Ascending aorta (tissue), 2 donors: ENCODE measurements around the gene FGF9. TPM values are rescaled to one million over a fixed set of nuclear protein-coding genes. Genes with fewer than 3 reads are reported as not detected.

Experiments used
- DNase-seq, 2 donors: peaks; one replicate each; pipeline ENCODE4 v3.0.0-alpha.2; 2019; ENCODE audit warnings: low spot score in 2 of 2
- H3K27ac ChIP-seq, 2 donors: fragments of 200-600 bp; sonication (generic); one replicate each; pipeline ENCODE4 v1.5.1; 2016 to 2017; ENCODE audit warnings: mild to moderate bottlenecking in 1 of 2
- H3K27me3 ChIP-seq: fragments of 200-600 bp; sonication (generic); one replicate; pipeline ENCODE4 v1.5.1; 2017
- H3K36me3 ChIP-seq, 2 donors: fragments of 200-600 bp; sonication (generic); one replicate each; pipeline ENCODE4 v1.5.1; 2016
- H3K4me1 ChIP-seq, 2 donors: fragments of 200-600 bp; sonication (generic); one replicate each; pipeline ENCODE4 v1.5.1; 2016 to 2017; ENCODE audit warnings: mild to moderate bottlenecking in 1 of 2
- H3K4me3 ChIP-seq, 2 donors: fragments of 200-600 bp; sonication (generic); one replicate each; pipeline ENCODE4 v1.5.1; 2016 to 2017; ENCODE audit warnings: mild to moderate bottlenecking in 1 of 2
- H3K9me3 ChIP-seq, 2 donors: fragments of 200-600 bp; sonication (generic); one replicate each; pipeline ENCODE4 v1.5.1; 2016
- intact Hi-C: fragments of 100-400 bp; cut with DNase I; formaldehyde crosslinking; loops from one replicate; pipeline ENCODE4 v1.15.1; 2023
- total RNA-seq: library from RNA; depleted of rRNA; stranded (reverse); fragments of >200 nt; gene quantifications from one replicate; pipeline ENCODE4 v1.1.0, GENCODE V29; 2016
- TF ChIP-seq, protein P1 (sequence below), 3 experiments: fragments of 200-600 bp in 2 of 3; fragments of 450-650 bp in 1 of 3; sonication (generic) in 2 of 3; IDR thresholded peaks; one replicate each; pipeline ENCODE4 v1.5.1; 2016 to 2019; ENCODE audit warnings: antibody characterized with exemption in 3 of 3, mild to moderate bottlenecking in 1 of 3, moderate library complexity in 1 of 3

Gene FGF9
- total RNA-seq, 1 donor from 2014 or later = not detected

- intact Hi-C loops = no loop called here
Observed at GRCh38 chr13:21661097-21661909, 9.6 kb upstream of the FGF9 start.

DNA sequence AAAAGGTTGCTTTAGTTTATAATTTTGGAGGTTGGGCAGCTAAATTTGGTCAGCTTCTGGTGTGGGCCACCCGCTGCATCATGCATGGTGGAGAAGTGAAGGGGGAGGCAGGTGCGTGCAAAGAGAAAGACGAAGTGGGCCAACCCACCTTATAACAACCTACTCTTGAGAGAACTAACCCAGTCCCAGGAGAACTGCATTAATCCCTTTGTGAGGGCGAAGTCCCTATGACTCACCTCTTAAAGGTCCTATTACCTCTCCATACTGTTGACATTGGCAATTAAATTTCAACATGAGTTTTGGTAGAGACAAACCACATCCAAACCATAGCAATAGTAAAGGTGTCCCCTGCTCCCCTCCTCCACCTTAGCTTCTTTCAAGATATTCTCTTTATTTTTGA, 7.7 kb upstream of the FGF9 start:
- DNase-seq = no peak
- Histone ChIP-seq H3K36me3 (no peaks in the 10 kb centered on the region), H3K27me3 (no peaks in the 10 kb centered on the region), H3K9me3 (no peaks in the 10 kb centered on the region), H3K4me1 (no peaks in the 10 kb centered on the region), H3K27ac (no peak overlapping the region), H3K4me3 (no peak overlapping the region)
- intact Hi-C loops = no loop called here
- TF ChIP-seq, protein P1, sequence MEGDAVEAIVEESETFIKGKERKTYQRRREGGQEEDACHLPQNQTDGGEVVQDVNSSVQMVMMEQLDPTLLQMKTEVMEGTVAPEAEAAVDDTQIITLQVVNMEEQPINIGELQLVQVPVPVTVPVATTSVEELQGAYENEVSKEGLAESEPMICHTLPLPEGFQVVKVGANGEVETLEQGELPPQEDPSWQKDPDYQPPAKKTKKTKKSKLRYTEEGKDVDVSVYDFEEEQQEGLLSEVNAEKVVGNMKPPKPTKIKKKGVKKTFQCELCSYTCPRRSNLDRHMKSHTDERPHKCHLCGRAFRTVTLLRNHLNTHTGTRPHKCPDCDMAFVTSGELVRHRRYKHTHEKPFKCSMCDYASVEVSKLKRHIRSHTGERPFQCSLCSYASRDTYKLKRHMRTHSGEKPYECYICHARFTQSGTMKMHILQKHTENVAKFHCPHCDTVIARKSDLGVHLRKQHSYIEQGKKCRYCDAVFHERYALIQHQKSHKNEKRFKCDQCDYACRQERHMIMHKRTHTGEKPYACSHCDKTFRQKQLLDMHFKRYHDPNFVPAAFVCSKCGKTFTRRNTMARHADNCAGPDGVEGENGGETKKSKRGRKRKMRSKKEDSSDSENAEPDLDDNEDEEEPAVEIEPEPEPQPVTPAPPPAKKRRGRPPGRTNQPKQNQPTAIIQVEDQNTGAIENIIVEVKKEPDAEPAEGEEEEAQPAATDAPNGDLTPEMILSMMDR (IDR thresholded peaks at IDR 0.05) = no peak

More at GRCh38 chr13:21661097-21661909, 9.6 kb upstream of the FGF9 start:
- Histone ChIP-seq H3K27me3 (no peaks in the 10 kb centered on the region), H3K4me3 (no peak overlapping the region), H3K36me3 (no peaks in the 10 kb centered on the region), H3K9me3 (no peaks in the 10 kb centered on the region), H3K4me1 (no peaks in the 10 kb centered on the region), H3K27ac (no peak overlapping the region)
- DNase-seq = no peak
- TF ChIP-seq, protein P1 (IDR thresholded peaks at IDR 0.05) = no peak

- peaks cover 3 to 28% of the 10 kb centered on the region in 2 donors for H3K4me1 ChIP-seq
- H3K36me3 ChIP-seq = no peaks in the 10 kb centered on the region
- TF ChIP-seq, protein P1 (IDR thresholded peaks at IDR 0.05) = no peak
- H3K27me3 ChIP-seq = no peaks in the 10 kb centered on the region
- DNase-seq = no peak
- no peak overlapping the region for H3K27ac ChIP-seq
- peak overlapping the region; percentile 67 to 83 for H3K4me3 ChIP-seq
- intact Hi-C loops = no loop called here
- H3K9me3 ChIP-seq = no peaks in the 10 kb centered on the region
Observed at GRCh38 chr13:21668732-21669275, 2.1 kb upstream of the FGF9 start.

DNA sequence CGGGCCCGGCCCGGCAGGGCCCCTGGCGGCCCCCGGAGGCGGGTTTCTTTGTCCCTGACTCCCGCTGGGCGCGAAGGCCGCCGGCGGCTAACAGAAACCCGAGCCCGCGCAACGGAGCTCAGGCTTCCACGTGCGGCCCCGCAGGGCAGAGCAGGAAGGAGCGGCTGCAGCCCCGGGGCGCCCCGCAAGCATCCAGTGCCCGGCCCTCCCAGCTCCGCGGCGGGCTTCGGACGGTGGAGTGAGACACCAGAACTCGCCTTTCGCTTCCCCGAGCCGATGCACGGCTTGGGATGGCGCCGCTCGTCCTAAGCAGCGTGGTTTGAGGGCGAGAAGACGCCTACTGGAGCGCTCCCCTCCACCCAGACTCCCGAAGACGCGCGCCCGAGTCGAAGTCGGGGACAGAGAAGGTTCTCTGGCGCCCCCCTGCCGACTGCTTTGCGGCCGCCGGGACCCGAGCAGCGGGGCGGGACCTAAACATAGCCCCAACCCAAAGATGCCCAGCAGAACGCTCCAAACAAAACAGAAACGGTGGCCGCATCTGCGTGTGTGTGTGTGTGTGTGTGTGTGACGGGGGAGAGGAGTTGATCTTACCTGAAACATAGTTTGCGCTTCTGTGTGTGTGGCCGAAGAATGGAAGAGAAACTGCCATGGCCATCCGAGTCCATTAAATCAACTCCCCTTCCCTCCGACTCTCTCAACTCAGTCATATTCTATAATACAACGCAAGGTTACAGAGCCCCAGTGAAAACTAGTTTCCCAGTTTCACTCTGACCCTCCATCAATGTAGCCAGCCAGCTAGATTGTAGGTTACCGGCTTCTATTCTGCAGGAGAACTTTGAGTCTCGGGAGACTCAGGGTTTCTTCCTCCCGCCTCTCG, 629 bp upstream of the FGF9 start:
- no peaks in the 10 kb centered on the region for H3K9me3 ChIP-seq
- peaks cover 9 to 38% of the 10 kb centered on the region in 2 donors for H3K4me1 ChIP-seq
- peaks cover under 1% of the 10 kb centered on the region for H3K27me3 ChIP-seq
- H3K4me3 ChIP-seq = peak overlapping the region; percentile 67 to 83
- intact Hi-C loops = loop anchor here (5.0 to 10.0 kb wide), 4 partner anchors 68 to 1702 kb away; partner anchors contain the start of gene MICU2
- no peak for DNase-seq
- H3K36me3 ChIP-seq = no peaks in the 10 kb centered on the region
- TF ChIP-seq, protein P1 (IDR thresholded peaks at IDR 0.05) = peak in 1 of 3 experiments; percentile 11
- peak overlapping the region in 1 of 2 donors; percentile 39 for H3K27ac ChIP-seq

- H3K36me3 ChIP-seq = no peaks in the 10 kb centered on the region
- peaks cover 5% of the 10 kb centered on the region for H3K27me3 ChIP-seq
- H3K4me1 ChIP-seq = peaks cover 12 to 41% of the 10 kb centered on the region in 2 donors
- peak overlapping the region; percentile 67 to 83 for H3K4me3 ChIP-seq
- no peak for DNase-seq
- TF ChIP-seq, protein P1 (IDR thresholded peaks at IDR 0.05) = no peak
- H3K27ac ChIP-seq = no peak overlapping the region
- H3K9me3 ChIP-seq = no peaks in the 10 kb centered on the region
- intact Hi-C loops = loop anchor here (5.0 to 10.0 kb wide), 4 partner anchors 69 to 1701 kb away; partner anchors contain the start of gene MICU2
Observed at GRCh38 chr13:21671620-21672286, 880 bp downstream of the FGF9 start.
